BJ (cell line): ENCODE data around the gene NT5C2. TPM values are rescaled to one million over a fixed set of nuclear protein-coding genes. Genes with fewer than 3 reads are reported as not detected.
A peak's percentile ranks its signal among the peaks of the same experiment; 100 is the strongest.

Source experiments
- CTCF ChIA-PET: fragments of 350-600 bp; formaldehyde crosslinking; extraction: SDS; loops from one replicate; lab custom pipeline; 2021; ENCODE audit warnings: antibody characterized with exemption, inconsistent platforms; lab: Yijun Ruan, JAX
- POLR2A ChIA-PET: fragments of 300-600 bp; sonication (Branson Sonifier 250); formaldehyde crosslinking; extraction: SDS; loops from one replicate; lab custom pipeline; 2021; ENCODE audit warnings: antibody characterized with exemption; lab: Charles Lee
- DNase-seq: peaks from one replicate; pipeline ENCODE4 v3.0.0-alpha.2; 2011; ENCODE audit warnings: low read depth
- H3K27me3 ChIP-seq: 2 replicates; pipeline ENCODE4 v1.6.0; 2011; ENCODE audit warnings: low read length; ENCODE audit not compliant: control insufficient read depth, insufficient read depth
- H3K36me3 ChIP-seq: 2 replicates; pipeline ENCODE4 v1.5.1; 2011; ENCODE audit warnings: low read length; ENCODE audit not compliant: control insufficient read depth, insufficient read depth
- H3K4me3 ChIP-seq: 2 replicates; pipeline ENCODE4 v1.5.1; 2011; ENCODE audit warnings: low read depth, mild to moderate bottlenecking, control low read depth, low read length
- CTCF ChIP-seq: IDR thresholded peaks from 2 replicates; pipeline ENCODE4 v1.5.1; 2011; ENCODE audit warnings: low read depth, mild to moderate bottlenecking, control low read depth, inconsistent platforms, low read length, moderate library complexity; ENCODE audit not compliant: insufficient read depth
- polyA plus RNA-seq: library from polyadenylated mRNA; depleted of rRNA; stranded (reverse); fragments of >200 nt; gene quantifications from 2 replicates; pipeline ENCODE4 v1.2.3, GENCODE V29; 2011; rRNA removed

The NT5C2 gene
- polyA plus RNA-seq, 1 experiment: 49.3 TPM

DNA sequence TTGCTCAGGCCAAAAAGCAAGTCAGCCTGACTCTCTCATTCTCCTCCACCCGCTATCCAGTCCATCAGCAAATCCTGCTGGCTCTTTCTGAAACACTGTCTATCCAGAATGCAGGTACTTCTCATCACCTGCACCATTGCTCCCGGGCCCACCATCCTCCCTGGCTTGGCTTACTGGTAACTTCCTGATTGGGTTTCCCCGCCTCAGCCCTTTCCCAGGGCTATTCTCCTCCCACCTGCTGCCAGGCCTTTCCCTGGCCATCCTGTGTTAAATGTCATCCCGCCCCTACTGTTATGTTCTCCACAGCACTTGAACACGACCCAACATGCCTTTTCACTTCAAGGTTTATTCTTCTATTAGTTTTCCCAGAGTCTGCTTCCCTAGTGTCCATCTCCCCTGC is 150.9 kb downstream of the NT5C2 start:
- DNase-seq: no peak
- CTCF ChIA-PET: no interaction called here
- no peaks in the 10 kb centered on the region for H3K36me3 ChIP-seq
- POLR2A ChIA-PET: no interaction called here
- no peak overlapping the region for H3K4me3 ChIP-seq
- no peak for TF ChIP-seq CTCF
- no peaks in the 10 kb centered on the region for H3K27me3 ChIP-seq

DNA sequence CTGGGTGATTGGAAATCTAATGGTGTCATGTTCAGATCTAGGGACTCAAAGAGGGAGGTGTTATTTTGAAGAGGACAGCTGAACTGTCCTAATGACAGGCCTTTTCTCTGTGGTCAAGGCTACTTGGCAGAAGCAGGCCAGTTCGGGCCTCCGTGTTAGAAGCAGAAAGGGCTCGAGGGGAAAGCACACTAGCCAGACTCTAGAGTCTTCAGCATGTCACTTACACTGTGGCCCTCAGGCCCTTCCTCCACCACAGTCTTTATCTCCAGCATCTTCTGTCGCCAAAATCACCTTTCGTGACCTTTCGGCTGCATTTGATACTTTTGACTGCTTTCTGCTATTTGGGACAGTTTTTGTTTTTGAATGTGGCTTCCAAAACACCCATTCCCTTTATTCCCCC is 151.7 kb downstream of the NT5C2 start:
- no peak for TF ChIP-seq CTCF
- POLR2A ChIA-PET: no interaction called here
- Histone ChIP-seq H3K36me3 (no peaks in the 10 kb centered on the region), H3K4me3 (no peak overlapping the region), H3K27me3 (no peaks in the 10 kb centered on the region)
- no peak for DNase-seq
- CTCF ChIA-PET: no interaction called here

- ChIA-PET CTCF (interaction anchor here (1.0 to 1.4 kb wide), 2 partner anchors 123 to 124 kb away, joined by 3 read pairs; partner anchors contain the start of gene CNNM2), POLR2A (no interaction called here)
- Histone ChIP-seq H3K4me3 (no peak overlapping the region), H3K36me3 (no peaks in the 10 kb centered on the region), H3K27me3 (no peaks in the 10 kb centered on the region)
- TF ChIP-seq CTCF: no peak
- peak; percentile 34 for DNase-seq
These were observed 152.7 kb downstream of the NT5C2 start for GRCh38 chr10:103040418-103040817.

DNA sequence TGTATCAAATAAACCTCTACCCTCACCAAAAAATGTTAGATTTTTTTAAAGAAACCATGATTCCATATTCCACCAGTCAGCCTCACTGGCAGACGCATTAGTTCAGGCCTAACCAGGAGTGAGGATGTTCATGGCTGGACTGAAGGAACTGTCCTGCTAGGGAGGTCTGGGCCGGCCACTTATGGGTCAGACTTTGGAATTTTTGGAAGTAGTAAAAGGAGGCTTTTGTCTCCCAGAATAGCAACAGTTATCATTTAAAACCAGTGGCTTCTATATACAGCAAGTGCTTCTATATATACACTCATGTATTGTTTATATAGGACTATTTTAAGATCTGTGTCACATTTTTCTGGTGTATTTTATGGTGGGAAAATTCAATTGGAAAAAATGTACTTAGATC is 154.5 kb downstream of the NT5C2 start:
- no peak for DNase-seq
- CTCF ChIA-PET: interaction anchor here (1.0 kb wide), 1 partner anchor 11 kb away, joined by 3 read pairs; no protein-coding TSS in a partner anchor
- TF ChIP-seq CTCF: no peak
- POLR2A ChIA-PET: no interaction called here
- Histone ChIP-seq H3K36me3 (no peaks in the 10 kb centered on the region), H3K27me3 (no peaks in the 10 kb centered on the region), H3K4me3 (no peak overlapping the region)

Other genes starting within 250 kb of the NT5C2 start
- 0.04 TPM in 1 of 2 replicates, not detected in the other for gene RPEL1, start 52.6 kb upstream of the NT5C2 start, polyA plus RNA-seq
- 8.5 and 9.4 TPM in 2 replicates for gene INA, start 83.9 kb upstream of the NT5C2 start, polyA plus RNA-seq
- gene PCGF6, start 157.9 kb upstream of the NT5C2 start, polyA plus RNA-seq: 3.5 and 7.1 TPM in 2 replicates
- 1.5 and 2.5 TPM in 2 replicates for gene TAF5, start 174.7 kb upstream of the NT5C2 start, polyA plus RNA-seq
- gene ATP5MK, start 203.2 kb upstream of the NT5C2 start, polyA plus RNA-seq: 170 and 324 TPM in 2 replicates
- 15.1 and 17.0 TPM in 2 replicates for gene PDCD11, start 203.4 kb upstream of the NT5C2 start, polyA plus RNA-seq